ENCODE results near the gene IMPG2.

DNA sequence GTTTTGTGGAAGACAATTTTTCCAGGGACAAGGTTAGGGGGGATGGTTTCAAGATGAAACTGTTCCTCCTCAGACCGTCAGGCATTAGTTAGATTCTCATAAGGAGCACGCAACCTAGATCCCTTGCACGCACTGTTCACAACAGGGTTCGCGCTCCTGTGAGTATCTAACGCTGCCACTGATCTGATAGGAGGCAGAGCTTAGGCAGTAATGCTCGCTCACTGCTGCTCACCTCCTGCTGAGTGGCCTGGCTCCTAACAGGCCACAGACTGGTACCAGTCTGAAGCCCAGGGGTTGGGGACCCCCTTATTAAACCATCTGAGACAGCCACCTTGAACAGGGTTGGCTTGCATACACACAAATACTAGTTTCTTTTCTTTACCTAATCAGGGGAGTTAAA is 13.5 kb upstream of the IMPG2 start:
- no peak for TF ChIP-seq EP300 (IDR thresholded peaks at IDR 0.05)
- TF ChIP-seq, protein P1, sequence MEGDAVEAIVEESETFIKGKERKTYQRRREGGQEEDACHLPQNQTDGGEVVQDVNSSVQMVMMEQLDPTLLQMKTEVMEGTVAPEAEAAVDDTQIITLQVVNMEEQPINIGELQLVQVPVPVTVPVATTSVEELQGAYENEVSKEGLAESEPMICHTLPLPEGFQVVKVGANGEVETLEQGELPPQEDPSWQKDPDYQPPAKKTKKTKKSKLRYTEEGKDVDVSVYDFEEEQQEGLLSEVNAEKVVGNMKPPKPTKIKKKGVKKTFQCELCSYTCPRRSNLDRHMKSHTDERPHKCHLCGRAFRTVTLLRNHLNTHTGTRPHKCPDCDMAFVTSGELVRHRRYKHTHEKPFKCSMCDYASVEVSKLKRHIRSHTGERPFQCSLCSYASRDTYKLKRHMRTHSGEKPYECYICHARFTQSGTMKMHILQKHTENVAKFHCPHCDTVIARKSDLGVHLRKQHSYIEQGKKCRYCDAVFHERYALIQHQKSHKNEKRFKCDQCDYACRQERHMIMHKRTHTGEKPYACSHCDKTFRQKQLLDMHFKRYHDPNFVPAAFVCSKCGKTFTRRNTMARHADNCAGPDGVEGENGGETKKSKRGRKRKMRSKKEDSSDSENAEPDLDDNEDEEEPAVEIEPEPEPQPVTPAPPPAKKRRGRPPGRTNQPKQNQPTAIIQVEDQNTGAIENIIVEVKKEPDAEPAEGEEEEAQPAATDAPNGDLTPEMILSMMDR (IDR thresholded peaks at IDR 0.05), result no peak

All from ovary (tissue), 3 donors.